ENCODE results near the gene C2orf81. TPM values are rescaled to one million over a fixed set of nuclear protein-coding genes. Genes with fewer than 3 reads are reported as not detected.

C2orf81 gene
- total and polyA plus RNA-seq, 4 donors, result 0.08 to 0.44 (median 0.29) TPM

- no peak overlapping the region for H3K4me3 ChIP-seq (ENCODE audit: low read depth in 1 of 3, low read length in 3 of 3)
- TF ChIP-seq SP1 (IDR thresholded peaks at IDR 0.05) (no peak), ZBTB33 (IDR thresholded peaks at IDR 0.05) (no peak), RXRA (IDR thresholded peaks at IDR 0.05) (no peak), FOXA2 (IDR thresholded peaks at IDR 0.05) (no peak), EGR1 (IDR thresholded peaks at IDR 0.05; ENCODE audit: low read depth in 2 of 2) (no peak), GABPA (IDR thresholded peaks at IDR 0.05 in 1 of 2, conservative IDR thresholded peaks at IDR 0.05 in 1 of 2) (no peak), ATF3 (IDR thresholded peaks at IDR 0.05) (no peak), YY1 (IDR thresholded peaks at IDR 0.05) (no peak), HNF4A (conservative IDR thresholded peaks at IDR 0.05) (no peak), FOXA1 (IDR thresholded peaks at IDR 0.05) (no peak), JUND (IDR thresholded peaks at IDR 0.05) (no peak), REST (IDR thresholded peaks at IDR 0.05) (no peak), RAD21 (IDR thresholded peaks at IDR 0.05) (no peak)
- 90% methylated on average over 3 of the region's 3 CpGs for WGBS
- H3K36me3 ChIP-seq (ENCODE audit: control insufficient read depth in 4 of 4, insufficient read depth in 3 of 4, low read depth in 1 of 4, low read length in 3 of 4), result no peaks in the 10 kb centered on the region
- DNase-seq (ENCODE audit: low spot score), result no peak
- H3K27me3 ChIP-seq (ENCODE audit: control insufficient read depth in 4 of 4, insufficient read depth in 4 of 4, low read length in 3 of 4), result no peaks in the 10 kb centered on the region
- H3K4me1 ChIP-seq (ENCODE audit: control insufficient read depth in 4 of 4, insufficient read depth in 4 of 4, low read length in 3 of 4), result peaks cover 7 to 24% (median 11%) of the 10 kb centered on the region in 4 donors
- H3K9me3 ChIP-seq (ENCODE audit: control insufficient read depth in 4 of 4, low read length in 3 of 4), result no peaks in the 10 kb centered on the region
- peak overlapping the region; percentile 61 to 83 for H3K27ac ChIP-seq (ENCODE audit: low read depth in 1 of 2, low read length in 2 of 2)
- no peak overlapping the region for H3K9ac ChIP-seq (ENCODE audit: low read depth in 1 of 2, low read length in 2 of 2)
These were observed 37.4 kb downstream of the C2orf81 start for GRCh38 chr2:74384051-74384450.

GRCh38 chr2:74383254-74383653, 38.2 kb downstream of the C2orf81 start:
- H3K36me3 ChIP-seq (ENCODE audit: control insufficient read depth in 4 of 4, insufficient read depth in 3 of 4, low read depth in 1 of 4, low read length in 3 of 4), result no peaks in the 10 kb centered on the region
- H3K9ac ChIP-seq (ENCODE audit: low read depth in 1 of 2, low read length in 2 of 2), result no peak overlapping the region
- no peaks in the 10 kb centered on the region for H3K9me3 ChIP-seq (ENCODE audit: control insufficient read depth in 4 of 4, low read length in 3 of 4)
- peaks cover 7 to 24% (median 10%) of the 10 kb centered on the region in 4 donors for H3K4me1 ChIP-seq (ENCODE audit: control insufficient read depth in 4 of 4, insufficient read depth in 4 of 4, low read length in 3 of 4)
- no peak for DNase-seq (ENCODE audit: low spot score)
- H3K27me3 ChIP-seq (ENCODE audit: control insufficient read depth in 4 of 4, insufficient read depth in 4 of 4, low read length in 3 of 4), result no peaks in the 10 kb centered on the region
- H3K4me3 ChIP-seq (ENCODE audit: low read depth in 1 of 3, low read length in 3 of 3), result no peak overlapping the region
- WGBS, result 9% methylated on average over 1 of the region's 1 CpG
- H3K27ac ChIP-seq (ENCODE audit: low read depth in 1 of 2, low read length in 2 of 2), result peak overlapping the region; percentile 61 to 83
- TF ChIP-seq MAX (IDR thresholded peaks at IDR 0.05) (peak; percentile 84), GABPA (IDR thresholded peaks at IDR 0.05 in 1 of 2, conservative IDR thresholded peaks at IDR 0.05 in 1 of 2) (peak in 1 of 2 donors; percentile 78), JUND (IDR thresholded peaks at IDR 0.05) (peak in 1 of 2 donors; percentile 61), RXRA (IDR thresholded peaks at IDR 0.05) (peak; percentile 82 to 92), HNF4A (conservative IDR thresholded peaks at IDR 0.05) (peak; percentile 61 to 77), CTCF (IDR thresholded peaks at IDR 0.05; ENCODE audit: low read depth, low read length, missing input control) (no peak), REST (IDR thresholded peaks at IDR 0.05) (peak; percentile 46), FOXA1 (IDR thresholded peaks at IDR 0.05) (peak; percentile 69), EGR1 (IDR thresholded peaks at IDR 0.05; ENCODE audit: low read depth in 2 of 2) (peak in 1 of 2 donors; percentile 18), ATF3 (IDR thresholded peaks at IDR 0.05) (peak; percentile 43), NR2F2 (IDR thresholded peaks at IDR 0.05) (no peak), HNF4G (IDR thresholded peaks at IDR 0.05) (no peak), SP1 (IDR thresholded peaks at IDR 0.05) (peak; percentile 88), RAD21 (IDR thresholded peaks at IDR 0.05) (peak; percentile 39 to 56), TAF1 (conservative IDR thresholded peaks at IDR 0.05) (peak; percentile 39)

All from liver (tissue), 9 donors.